ENCODE results near the gene ATOH7. TPM values are rescaled to one million over a fixed set of nuclear protein-coding genes. Genes with fewer than 3 reads are reported as not detected.

The ATOH7 gene
- polyA plus RNA-seq, 1 donor from 2014 or later = 2.5 TPM

DNA sequence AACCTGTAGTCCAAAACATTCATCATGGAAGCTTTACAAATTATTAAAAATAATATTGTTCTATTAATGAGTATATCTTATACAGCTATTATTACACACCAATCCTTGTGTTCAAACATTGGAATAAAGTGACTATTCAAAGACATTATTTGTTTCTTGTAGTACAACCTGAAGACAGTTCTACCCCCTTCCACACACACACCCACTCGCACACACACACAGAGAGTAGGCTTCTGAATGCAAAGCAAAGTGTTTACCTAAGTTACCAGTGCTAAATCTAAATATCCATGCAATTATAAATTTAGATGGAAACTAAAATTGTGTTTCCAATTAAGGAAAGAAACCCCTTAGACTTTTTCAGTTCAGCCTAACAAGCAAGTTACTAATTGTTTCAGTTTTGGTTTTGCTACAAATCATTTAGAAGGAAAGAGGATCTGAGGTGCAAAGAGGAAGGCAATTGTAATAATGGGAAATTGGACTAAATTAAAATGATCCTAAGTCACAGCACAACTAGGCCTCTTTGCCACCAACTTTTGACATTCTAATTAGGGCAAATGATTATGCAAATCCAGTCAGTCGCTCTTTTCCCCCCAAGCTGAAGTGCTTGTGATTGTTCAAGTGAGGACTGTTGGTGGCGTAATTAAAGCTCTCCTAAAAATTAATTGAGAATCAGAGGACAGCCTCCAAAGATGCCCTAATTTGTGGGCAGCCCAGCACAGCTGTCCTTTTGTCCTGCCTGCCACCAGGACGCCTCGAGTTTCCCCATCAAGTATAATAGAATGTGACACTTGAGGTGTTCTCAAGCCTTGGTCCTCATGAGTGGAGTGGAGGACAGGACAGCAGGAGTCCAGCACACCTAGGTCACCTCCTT, 19.9 kb upstream of the ATOH7 start:
- no peaks in the 10 kb centered on the region for H3K79me2 ChIP-seq (replicated peaks; ENCODE audit: insufficient read depth, low read length)
- H3F3A ChIP-seq (ENCODE audit: insufficient read depth, low read length, poor library complexity, severe bottlenecking) = no peaks in the 10 kb centered on the region
- H4K20me1 ChIP-seq (ENCODE audit: insufficient read depth) = no peaks in the 10 kb centered on the region
- H3K9me3 ChIP-seq (ENCODE audit: low read length) = no peaks in the 10 kb centered on the region
- H3K4me3 ChIP-seq (ENCODE audit: low read length) = no peak overlapping the region
- no peaks in the 10 kb centered on the region for H3K9me2 ChIP-seq (ENCODE audit: insufficient read depth, low read length)
- no peak for TF ChIP-seq SMC3 (conservative IDR thresholded peaks at IDR 0.05; ENCODE audit: poor library complexity)
- TF ChIP-seq, protein P1, sequence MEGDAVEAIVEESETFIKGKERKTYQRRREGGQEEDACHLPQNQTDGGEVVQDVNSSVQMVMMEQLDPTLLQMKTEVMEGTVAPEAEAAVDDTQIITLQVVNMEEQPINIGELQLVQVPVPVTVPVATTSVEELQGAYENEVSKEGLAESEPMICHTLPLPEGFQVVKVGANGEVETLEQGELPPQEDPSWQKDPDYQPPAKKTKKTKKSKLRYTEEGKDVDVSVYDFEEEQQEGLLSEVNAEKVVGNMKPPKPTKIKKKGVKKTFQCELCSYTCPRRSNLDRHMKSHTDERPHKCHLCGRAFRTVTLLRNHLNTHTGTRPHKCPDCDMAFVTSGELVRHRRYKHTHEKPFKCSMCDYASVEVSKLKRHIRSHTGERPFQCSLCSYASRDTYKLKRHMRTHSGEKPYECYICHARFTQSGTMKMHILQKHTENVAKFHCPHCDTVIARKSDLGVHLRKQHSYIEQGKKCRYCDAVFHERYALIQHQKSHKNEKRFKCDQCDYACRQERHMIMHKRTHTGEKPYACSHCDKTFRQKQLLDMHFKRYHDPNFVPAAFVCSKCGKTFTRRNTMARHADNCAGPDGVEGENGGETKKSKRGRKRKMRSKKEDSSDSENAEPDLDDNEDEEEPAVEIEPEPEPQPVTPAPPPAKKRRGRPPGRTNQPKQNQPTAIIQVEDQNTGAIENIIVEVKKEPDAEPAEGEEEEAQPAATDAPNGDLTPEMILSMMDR (IDR thresholded peaks at IDR 0.05; ENCODE audit: poor library complexity, severe bottlenecking) = no peak
- no peak for TF ChIP-seq EZH2 (IDR thresholded peaks at IDR 0.05; ENCODE audit: borderline replicate concordance, insufficient read depth, low read length, poor library complexity, severe bottlenecking)
- TF ChIP-seq POLR2AphosphoS5 (IDR thresholded peaks at IDR 0.05) = no peak
- TF ChIP-seq TAF1 (IDR thresholded peaks at IDR 0.05; ENCODE audit: low read depth) = no peak
- no peak for TF ChIP-seq EP300 (conservative IDR thresholded peaks at IDR 0.05; ENCODE audit: poor library complexity, severe bottlenecking)
- no peak for TF ChIP-seq RAD21 (conservative IDR thresholded peaks at IDR 0.05)
- TF ChIP-seq MXI1 (conservative IDR thresholded peaks at IDR 0.05; ENCODE audit: poor library complexity, severe bottlenecking) = no peak
- TF ChIP-seq, protein P2, sequence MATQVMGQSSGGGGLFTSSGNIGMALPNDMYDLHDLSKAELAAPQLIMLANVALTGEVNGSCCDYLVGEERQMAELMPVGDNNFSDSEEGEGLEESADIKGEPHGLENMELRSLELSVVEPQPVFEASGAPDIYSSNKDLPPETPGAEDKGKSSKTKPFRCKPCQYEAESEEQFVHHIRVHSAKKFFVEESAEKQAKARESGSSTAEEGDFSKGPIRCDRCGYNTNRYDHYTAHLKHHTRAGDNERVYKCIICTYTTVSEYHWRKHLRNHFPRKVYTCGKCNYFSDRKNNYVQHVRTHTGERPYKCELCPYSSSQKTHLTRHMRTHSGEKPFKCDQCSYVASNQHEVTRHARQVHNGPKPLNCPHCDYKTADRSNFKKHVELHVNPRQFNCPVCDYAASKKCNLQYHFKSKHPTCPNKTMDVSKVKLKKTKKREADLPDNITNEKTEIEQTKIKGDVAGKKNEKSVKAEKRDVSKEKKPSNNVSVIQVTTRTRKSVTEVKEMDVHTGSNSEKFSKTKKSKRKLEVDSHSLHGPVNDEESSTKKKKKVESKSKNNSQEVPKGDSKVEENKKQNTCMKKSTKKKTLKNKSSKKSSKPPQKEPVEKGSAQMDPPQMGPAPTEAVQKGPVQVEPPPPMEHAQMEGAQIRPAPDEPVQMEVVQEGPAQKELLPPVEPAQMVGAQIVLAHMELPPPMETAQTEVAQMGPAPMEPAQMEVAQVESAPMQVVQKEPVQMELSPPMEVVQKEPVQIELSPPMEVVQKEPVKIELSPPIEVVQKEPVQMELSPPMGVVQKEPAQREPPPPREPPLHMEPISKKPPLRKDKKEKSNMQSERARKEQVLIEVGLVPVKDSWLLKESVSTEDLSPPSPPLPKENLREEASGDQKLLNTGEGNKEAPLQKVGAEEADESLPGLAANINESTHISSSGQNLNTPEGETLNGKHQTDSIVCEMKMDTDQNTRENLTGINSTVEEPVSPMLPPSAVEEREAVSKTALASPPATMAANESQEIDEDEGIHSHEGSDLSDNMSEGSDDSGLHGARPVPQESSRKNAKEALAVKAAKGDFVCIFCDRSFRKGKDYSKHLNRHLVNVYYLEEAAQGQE (IDR thresholded peaks at IDR 0.05; ENCODE audit: borderline replicate concordance) = no peak
- no peaks in the 10 kb centered on the region for H3K27me3 ChIP-seq (ENCODE audit: insufficient read depth, low read depth, low read length)
- H3K9ac ChIP-seq (ENCODE audit: low read length) = no peak overlapping the region
- H2AFZ ChIP-seq (ENCODE audit: low read depth, low read length) = no peak overlapping the region
- no peak overlapping the region for H3K27ac ChIP-seq (ENCODE audit: low read length)
- H3K36me3 ChIP-seq (ENCODE audit: insufficient read depth, low read length) = no peaks in the 10 kb centered on the region
- H3K4me2 ChIP-seq (ENCODE audit: low read length) = no peak overlapping the region

DNA sequence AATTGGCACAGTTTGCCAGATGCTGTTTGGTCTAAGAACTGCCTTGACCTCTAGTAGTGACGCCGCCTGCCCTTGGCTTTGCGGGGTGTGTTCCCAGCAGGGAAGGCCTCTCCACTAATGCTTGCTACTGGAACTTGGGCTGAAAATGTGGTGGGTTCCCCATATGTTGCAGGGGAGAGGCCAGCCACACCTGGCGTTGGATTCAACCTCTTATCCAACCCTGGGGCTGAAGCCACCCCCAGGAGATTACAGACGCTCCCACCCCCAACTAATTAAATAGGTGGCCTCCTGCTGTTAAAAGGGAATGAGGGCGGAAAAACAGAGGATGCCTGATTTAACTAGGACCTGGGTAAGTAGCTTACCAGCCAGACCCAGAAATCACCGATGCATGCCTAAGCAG, 19.2 kb upstream of the ATOH7 start:
- Histone ChIP-seq H3K9me2 (ENCODE audit: insufficient read depth, low read length) (no peaks in the 10 kb centered on the region), H3K9me3 (ENCODE audit: low read length) (no peaks in the 10 kb centered on the region), H3K79me2 (replicated peaks; ENCODE audit: insufficient read depth, low read length) (no peaks in the 10 kb centered on the region), H4K20me1 (ENCODE audit: insufficient read depth) (no peaks in the 10 kb centered on the region), H2AFZ (ENCODE audit: low read depth, low read length) (no peak overlapping the region), H3K9ac (ENCODE audit: low read length) (no peak overlapping the region), H3K36me3 (ENCODE audit: insufficient read depth, low read length) (no peaks in the 10 kb centered on the region), H3K4me3 (ENCODE audit: low read length) (no peak overlapping the region), H3K27me3 (ENCODE audit: insufficient read depth, low read depth, low read length) (no peaks in the 10 kb centered on the region), H3K27ac (ENCODE audit: low read length) (no peak overlapping the region), H3F3A (ENCODE audit: insufficient read depth, low read length, poor library complexity, severe bottlenecking) (no peaks in the 10 kb centered on the region), H3K4me2 (ENCODE audit: low read length) (no peak overlapping the region)
- TF ChIP-seq TAF1 (IDR thresholded peaks at IDR 0.05; ENCODE audit: low read depth) (no peak), POLR2AphosphoS5 (IDR thresholded peaks at IDR 0.05) (no peak), EP300 (conservative IDR thresholded peaks at IDR 0.05; ENCODE audit: poor library complexity, severe bottlenecking) (no peak), SMC3 (conservative IDR thresholded peaks at IDR 0.05; ENCODE audit: poor library complexity) (no peak), RAD21 (conservative IDR thresholded peaks at IDR 0.05) (no peak), MXI1 (conservative IDR thresholded peaks at IDR 0.05; ENCODE audit: poor library complexity, severe bottlenecking) (no peak), EZH2 (IDR thresholded peaks at IDR 0.05; ENCODE audit: borderline replicate concordance, insufficient read depth, low read length, poor library complexity, severe bottlenecking) (no peak)
- TF ChIP-seq, protein P2 (IDR thresholded peaks at IDR 0.05; ENCODE audit: borderline replicate concordance) = no peak
- TF ChIP-seq, protein P1 (IDR thresholded peaks at IDR 0.05; ENCODE audit: poor library complexity, severe bottlenecking) = no peak
